NT2/D1 (cell line): ENCODE measurements around the gene CCL4.

Experiments used
- DNase-seq: peaks from one replicate; pipeline ENCODE4 v3.0.0-alpha.2; 2011; ENCODE audit warnings: low read depth, low spot score
- H3K27me3 ChIP-seq: 2 replicates; pipeline ENCODE4 v1.6.0; 2011; ENCODE audit warnings: mild to moderate bottlenecking; ENCODE audit not compliant: insufficient read length, insufficient read depth
- H3K36me3 ChIP-seq: 2 replicates; pipeline ENCODE4 v1.6.1; 2011; ENCODE audit warnings: mild to moderate bottlenecking, low read length, mixed read lengths; ENCODE audit not compliant: insufficient read depth, insufficient read length
- H3K4me1 ChIP-seq: 2 replicates; pipeline ENCODE4 v1.5.1; 2011; ENCODE audit not compliant: insufficient read depth, insufficient read length
- H3K4me3 ChIP-seq: 2 replicates; pipeline ENCODE4 v1.5.1; 2011; ENCODE audit warnings: low read depth; ENCODE audit not compliant: insufficient read length
- H3K9ac ChIP-seq: 2 replicates; pipeline ENCODE4 v1.6.0; 2011; ENCODE audit warnings: low read depth; ENCODE audit not compliant: insufficient read length
- H3K9me3 ChIP-seq: 2 replicates; pipeline ENCODE4 v1.5.1; 2011; ENCODE audit warnings: mild to moderate bottlenecking, low read length; ENCODE audit not compliant: insufficient read depth
- SUZ12 ChIP-seq: IDR thresholded peaks from 2 replicates; pipeline ENCODE4 v1.6.1; 2011; ENCODE audit not compliant: insufficient read length, insufficient read depth; ENCODE audit errors: extremely low read depth
- YY1 ChIP-seq: IDR thresholded peaks from 2 replicates; pipeline ENCODE4 v1.6.1; 2011; ENCODE audit not compliant: insufficient read length, insufficient read depth
- ZNF274 ChIP-seq: IDR thresholded peaks from 2 replicates; pipeline ENCODE4 v1.6.1; 2011; ENCODE audit warnings: mild to moderate bottlenecking, low read depth, low read length

Gene CCL4

GRCh38 chr17:36153895-36154610 lies 50.4 kb downstream of the CCL4 start:
- Histone ChIP-seq H3K4me3 (no peak overlapping the region), H3K27me3 (no peaks in the 10 kb centered on the region), H3K9ac (no peak overlapping the region), H3K9me3 (no peaks in the 10 kb centered on the region), H3K4me1 (no peaks in the 10 kb centered on the region), H3K36me3 (no peaks in the 10 kb centered on the region)
- TF ChIP-seq ZNF274 (no peak), YY1 (no peak), SUZ12 (no peak)
- DNase-seq, result no peak
